RPMI8226 (cell line): Measurements from ENCODE around the gene MAPRE2.
A peak's percentile ranks its signal among the peaks of the same experiment; 100 is the strongest.
"Not testable (repeated sequence)": the region's sequence is repeated elsewhere in the genome, so short reads cannot be mapped to it uniquely, and the experiment has no call there.

Experiments used
- DNase-seq: peaks from one replicate; pipeline ENCODE4 v3.0.0-alpha.2; 2015

Gene MAPRE2

GRCh38 chr18:35158728-35159450, 117.7 kb downstream of the MAPRE2 start:
- DNase-seq = peak; percentile 22

- no peak for DNase-seq
These were observed 118.6 kb downstream of the MAPRE2 start for GRCh38 chr18:35159782-35160181.

- no peak for DNase-seq
These were observed 120.3 kb downstream of the MAPRE2 start for GRCh38 chr18:35161485-35161884.

- DNase-seq = no peak
These were observed 120.7 kb downstream of the MAPRE2 start for GRCh38 chr18:35161934-35162333.

- no peak for DNase-seq
These were observed 121.9 kb downstream of the MAPRE2 start for GRCh38 chr18:35163014-35163539.

GRCh38 chr18:35163721-35164120, 122.5 kb downstream of the MAPRE2 start:
- no peak for DNase-seq

- no peak for DNase-seq
These were observed 122.9 kb downstream of the MAPRE2 start for GRCh38 chr18:35164133-35164532.

GRCh38 chr18:35167332-35167731, 126.1 kb downstream of the MAPRE2 start:
- no peak for DNase-seq

- no peak for DNase-seq
These were observed 126.6 kb downstream of the MAPRE2 start for GRCh38 chr18:35167857-35168256.

GRCh38 chr18:35170323-35170722, 129.1 kb downstream of the MAPRE2 start:
- not testable (repeated sequence) for DNase-seq

- DNase-seq = no peak
These were observed 130.2 kb downstream of the MAPRE2 start for GRCh38 chr18:35171315-35171987.

GRCh38 chr18:35172009-35172408, 130.8 kb downstream of the MAPRE2 start:
- DNase-seq = no peak

GRCh38 chr18:35172451-35173035, 131.3 kb downstream of the MAPRE2 start:
- no peak for DNase-seq

GRCh38 chr18:35174093-35174731, 133.0 kb downstream of the MAPRE2 start:
- peak; percentile 93 for DNase-seq

- no peak for DNase-seq
These were observed 133.5 kb downstream of the MAPRE2 start for GRCh38 chr18:35174745-35175144.

- DNase-seq = no peak
These were observed 135.7 kb downstream of the MAPRE2 start for GRCh38 chr18:35176925-35177324.

- DNase-seq = peak; percentile 30
These were observed 137.0 kb downstream of the MAPRE2 start for GRCh38 chr18:35178260-35178659.

- DNase-seq = no peak
These were observed 138.7 kb downstream of the MAPRE2 start for GRCh38 chr18:35179906-35180305.

GRCh38 chr18:35180455-35180854, 139.2 kb downstream of the MAPRE2 start:
- DNase-seq = no peak

- no peak for DNase-seq
These were observed 140.9 kb downstream of the MAPRE2 start for GRCh38 chr18:35182151-35182550.

GRCh38 chr18:35183886-35184285, 142.7 kb downstream of the MAPRE2 start:
- DNase-seq = no peak

- DNase-seq = no peak
These were observed 144.6 kb downstream of the MAPRE2 start for GRCh38 chr18:35185771-35186170.

GRCh38 chr18:35186291-35187034, 145.2 kb downstream of the MAPRE2 start:
- peak; percentile 36 for DNase-seq
